GM18508 (cell line): Measurements from ENCODE around the gene C2orf92.

Source experiments
- ATAC-seq: cut with Tn5 transposase; IDR thresholded peaks from one replicate; pipeline ENCODE4 v1.9.1; 2021; ENCODE audit warnings: moderate number of reproducible peaks; ENCODE audit not compliant: insufficient read depth, unreplicated experiment

The C2orf92 gene

DNA sequence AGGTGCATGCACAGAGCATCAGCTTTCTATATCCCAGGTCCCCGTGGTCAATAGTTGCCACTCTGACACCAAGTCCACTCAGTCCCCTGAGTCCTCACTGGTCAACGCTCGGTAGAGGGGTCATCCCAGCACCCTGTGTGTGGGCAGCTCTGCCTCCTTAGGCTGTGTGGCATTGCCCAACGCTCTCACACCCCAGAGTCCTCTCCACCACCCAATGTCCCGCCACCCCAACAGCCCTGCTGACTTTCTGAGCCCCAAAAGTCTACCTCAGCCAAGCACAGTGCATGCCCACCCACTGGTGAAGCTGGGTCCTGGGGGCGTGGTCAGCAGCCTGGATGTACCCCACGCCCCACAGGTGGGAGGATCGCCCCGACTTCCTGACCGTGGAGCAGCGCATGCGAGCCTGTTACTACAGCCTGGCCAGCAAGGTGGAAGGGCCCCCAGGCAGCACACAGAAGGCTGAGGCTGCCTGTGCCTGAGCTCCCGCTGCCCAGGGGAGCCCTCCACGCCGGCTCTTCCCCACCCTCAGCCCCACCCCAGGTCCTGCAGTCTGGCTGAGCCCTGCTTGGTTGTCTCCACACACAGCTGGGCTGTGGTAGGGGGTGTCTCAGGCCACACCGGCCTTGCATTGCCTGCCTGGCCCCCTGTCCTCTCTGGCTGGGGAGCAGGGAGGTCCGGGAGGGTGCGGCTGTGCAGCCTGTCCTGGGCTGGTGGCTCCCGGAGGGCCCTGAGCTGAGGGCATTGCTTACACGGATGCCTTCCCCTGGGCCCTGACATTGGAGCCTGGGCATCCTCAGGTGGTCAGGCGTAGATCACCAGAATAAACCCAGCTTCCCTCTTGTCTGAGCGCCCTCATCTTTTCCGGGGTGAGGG, 69.7 kb downstream of the C2orf92 start:
- no peak for ATAC-seq

DNA sequence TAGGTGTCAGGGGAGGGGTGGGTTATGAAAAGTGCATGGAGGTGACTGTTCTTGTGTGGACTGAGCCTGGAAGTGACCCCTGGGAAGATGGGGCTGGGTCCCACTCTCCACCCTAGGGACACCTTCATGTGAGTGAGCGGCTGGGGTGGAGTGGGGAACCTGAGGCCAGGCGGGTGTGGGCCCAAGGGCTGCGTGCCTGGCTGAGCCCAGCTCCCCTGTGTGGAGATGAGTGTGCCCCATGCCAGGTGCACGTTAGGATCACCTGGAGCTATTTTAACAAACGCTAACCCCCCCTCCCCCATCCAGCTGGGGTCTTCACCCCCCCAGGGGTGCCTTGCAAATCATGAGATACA, 70.4 kb downstream of the C2orf92 start:
- no peak for ATAC-seq

DNA sequence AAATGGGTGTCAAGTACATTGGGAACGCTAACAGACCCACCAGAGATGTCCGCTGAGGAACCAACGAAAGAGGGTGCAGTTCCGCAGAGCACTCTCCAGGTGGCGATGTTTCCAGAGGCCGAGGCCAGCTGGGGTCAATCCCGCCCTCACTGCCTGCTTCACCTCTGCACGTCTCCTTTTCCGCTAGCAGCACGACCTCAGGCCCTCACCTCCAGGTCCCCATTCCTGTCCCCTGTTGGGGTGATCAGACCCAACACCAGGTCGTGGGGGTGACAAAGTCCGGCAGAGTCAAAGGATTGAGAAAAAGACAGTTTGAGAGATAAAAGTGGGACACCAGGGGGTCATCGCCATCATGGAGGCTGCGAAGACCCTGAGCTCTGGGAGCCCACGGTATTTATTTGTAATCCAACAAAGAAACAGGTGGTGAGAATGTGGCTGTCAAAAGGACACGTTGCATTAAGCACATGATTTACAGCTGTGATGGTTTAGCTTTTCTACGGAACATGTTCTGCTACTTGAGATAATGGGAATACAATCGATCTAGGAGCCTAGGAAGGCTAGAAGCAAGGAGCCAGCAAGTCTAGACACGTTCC, 71.2 kb downstream of the C2orf92 start:
- ATAC-seq = no peak

DNA sequence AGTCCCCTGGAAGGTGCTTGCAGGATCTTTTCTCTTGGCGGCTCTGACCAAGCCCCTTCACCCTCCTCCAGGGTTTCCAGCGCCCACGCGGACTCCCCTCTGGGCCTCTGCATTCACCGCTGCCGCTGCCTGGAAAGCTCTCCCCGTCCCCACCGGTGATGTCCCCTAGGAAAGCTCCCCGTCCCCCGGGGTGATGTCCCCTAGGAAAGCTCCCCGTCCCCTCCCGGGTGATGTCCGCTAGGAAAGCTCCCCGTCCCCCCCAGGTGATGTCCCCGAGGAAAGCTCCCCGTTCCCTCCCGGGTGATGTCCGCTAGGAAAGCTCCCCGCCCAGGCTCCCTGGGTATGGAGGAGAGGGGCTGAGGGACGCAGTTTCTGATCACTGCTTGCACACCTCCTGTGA, 71.7 kb downstream of the C2orf92 start:
- ATAC-seq = no peak

DNA sequence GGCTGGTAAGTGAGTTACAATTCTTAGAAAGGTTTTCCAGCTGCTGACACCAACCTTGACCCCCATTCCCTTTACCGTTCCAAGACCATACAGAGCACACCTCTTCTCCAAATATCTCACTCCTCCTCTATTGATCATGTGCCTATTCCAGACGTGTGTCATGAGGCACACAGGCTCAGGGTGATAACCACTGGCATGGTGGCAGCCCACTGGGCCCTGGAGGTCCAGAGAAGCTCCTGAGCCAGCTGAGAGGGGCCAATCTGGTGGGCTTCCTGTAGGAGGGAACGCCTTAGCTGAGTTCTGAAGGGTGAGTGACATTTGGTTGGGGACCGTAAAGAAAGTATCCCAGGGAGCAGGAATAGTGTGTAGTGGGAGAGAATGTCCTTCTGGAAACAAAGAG, 72.2 kb downstream of the C2orf92 start:
- no peak for ATAC-seq

DNA sequence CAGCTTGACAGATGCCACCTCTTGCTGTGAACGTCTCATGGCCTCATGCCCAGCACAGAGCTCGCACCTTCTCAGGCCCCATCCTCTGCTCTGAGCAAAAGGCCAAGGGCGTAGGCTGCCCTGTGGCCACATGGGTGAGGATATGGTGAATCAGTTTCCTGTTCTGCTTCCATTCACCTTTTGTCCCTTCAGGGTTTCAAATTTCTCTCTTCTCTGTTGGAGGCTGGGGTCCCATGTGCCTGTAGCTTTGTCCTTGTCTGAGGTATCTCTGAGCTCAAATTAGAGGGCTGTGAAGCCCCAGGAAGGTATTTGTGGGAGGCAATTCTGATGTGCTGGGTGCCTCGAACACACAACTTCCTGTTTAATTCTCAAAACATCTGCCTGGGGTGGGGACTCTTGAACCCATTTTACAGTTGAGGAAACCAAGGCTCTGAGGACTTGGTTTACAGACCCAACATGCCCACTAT, 72.9 kb downstream of the C2orf92 start:
- ATAC-seq = no peak

DNA sequence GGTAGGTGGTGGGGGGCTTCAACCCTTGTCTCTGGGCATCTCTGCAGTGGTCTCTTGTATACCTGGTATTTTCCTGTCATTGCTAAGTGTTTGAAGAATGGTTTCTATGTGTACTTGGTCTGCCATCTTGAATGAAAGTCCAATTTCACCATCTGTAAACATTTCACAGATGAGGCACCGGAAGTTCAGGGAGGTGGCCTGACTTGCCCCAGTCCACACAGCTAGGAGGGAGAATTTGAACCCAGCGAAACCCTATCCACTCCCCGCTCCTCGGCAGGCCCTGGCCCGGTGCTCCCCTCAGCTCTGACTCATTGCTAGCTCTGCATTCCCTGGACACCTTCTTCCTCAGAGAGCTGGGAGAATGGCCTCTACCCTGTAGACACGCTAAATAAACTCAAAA, 74.4 kb downstream of the C2orf92 start:
- no peak for ATAC-seq

DNA sequence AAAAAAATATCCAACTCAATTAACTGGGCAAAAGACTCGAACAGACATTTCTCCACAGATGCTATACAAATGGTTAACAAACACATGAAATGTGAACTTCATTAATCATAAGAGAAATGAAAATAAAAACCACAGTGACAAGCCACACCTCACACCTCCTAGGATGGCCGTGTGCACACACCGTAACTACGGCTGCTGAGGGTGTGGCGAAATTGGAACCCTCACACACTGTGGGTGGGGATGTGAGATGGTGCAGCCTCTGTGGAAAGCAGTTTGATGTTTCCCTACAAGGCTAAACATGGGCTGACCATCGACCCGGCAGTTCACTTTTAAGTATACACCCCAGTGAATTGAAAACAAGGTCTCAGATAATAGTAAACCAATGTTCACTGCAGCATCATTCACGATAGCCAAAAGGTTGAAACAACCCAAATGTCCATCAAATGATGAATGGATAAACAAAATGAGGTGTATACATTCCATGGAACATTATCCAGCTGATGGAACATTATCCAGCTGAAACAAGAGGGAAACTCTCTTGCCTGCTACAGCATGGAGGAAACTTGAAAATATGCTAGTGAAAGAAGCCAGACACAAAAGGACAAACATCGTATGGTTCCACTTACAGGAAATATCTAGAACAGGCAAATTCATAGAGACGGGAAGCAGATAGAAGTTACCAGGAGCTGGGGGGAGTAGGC, 76.1 kb downstream of the C2orf92 start:
- no peak for ATAC-seq

DNA sequence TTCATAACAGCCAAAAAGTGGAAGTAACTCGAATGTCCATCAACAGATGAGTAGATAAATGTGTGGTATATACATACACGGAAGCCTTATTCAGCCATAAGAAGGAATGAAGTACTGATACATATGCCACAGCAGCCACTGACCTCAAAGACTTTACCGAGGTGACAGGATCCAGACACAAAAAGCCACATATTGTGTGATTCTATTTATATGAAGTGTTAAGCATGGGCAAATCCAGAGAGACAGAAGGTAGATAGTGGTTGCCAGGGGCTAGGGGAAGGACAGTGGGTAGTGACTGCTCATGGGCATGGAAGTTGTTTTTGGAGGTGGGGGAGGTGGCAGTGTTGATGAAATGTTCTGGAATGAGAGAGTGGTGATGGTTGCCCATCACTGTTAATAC, 77.8 kb downstream of the C2orf92 start:
- no peak for ATAC-seq

DNA sequence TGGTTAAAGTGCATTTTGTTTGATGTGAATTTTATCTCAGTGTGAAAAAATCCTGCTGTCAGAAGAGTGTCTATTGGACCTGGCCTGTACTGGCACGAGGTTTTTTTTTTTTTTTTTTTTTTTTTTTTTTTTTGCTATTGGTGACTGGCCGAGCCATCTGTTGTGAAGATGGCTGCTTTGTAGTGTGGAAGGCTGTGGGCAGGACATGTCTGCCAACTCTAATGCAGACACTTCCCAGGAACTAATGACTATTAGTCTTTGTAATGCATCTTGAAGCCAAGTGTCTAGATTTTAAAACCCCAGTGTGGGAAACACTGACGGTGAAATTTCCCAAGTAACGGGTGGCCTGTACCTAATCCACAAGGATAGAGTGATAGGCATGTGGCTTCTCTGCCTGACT, 78.2 kb downstream of the C2orf92 start:
- no peak for ATAC-seq

DNA sequence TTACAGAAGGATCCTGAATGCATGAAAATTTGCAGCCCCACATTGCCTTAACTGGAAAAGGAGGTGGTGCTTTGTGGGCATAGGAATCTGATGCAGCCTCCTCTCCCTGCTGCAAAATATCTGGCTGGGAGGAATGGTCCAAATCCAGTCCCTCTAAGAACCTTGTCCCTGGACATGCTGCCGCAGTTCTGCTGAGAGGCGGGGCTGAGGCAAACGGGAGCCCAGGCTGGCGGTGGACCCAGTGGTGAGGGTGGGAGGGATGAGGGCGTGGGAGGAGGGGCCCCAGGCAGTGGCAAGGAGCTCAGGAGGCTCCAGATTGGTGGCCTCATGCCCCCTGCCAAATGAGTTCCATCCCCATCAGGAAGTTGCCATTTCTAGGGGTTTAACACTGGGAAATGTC, 80.1 kb downstream of the C2orf92 start:
- no peak for ATAC-seq

DNA sequence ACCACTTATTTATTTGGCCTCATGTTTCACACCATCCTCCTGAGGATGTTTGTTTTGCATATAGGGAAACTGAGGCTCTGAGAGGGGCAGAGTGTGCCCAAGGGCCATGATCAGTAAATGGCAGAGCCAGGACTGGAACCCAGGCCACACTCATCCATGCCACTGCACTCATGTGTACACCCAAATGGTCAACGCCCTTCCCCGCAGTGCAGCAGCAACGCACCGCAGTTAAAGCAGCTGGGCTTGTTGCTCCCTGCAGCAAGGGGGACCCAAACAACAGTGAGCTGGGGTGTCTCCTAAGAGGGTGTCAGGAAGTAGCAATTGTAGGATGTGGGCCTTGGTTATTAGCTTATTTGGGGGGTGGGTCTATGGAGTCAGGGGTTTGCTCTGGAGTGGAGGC, 80.5 kb downstream of the C2orf92 start:
- no peak for ATAC-seq

DNA sequence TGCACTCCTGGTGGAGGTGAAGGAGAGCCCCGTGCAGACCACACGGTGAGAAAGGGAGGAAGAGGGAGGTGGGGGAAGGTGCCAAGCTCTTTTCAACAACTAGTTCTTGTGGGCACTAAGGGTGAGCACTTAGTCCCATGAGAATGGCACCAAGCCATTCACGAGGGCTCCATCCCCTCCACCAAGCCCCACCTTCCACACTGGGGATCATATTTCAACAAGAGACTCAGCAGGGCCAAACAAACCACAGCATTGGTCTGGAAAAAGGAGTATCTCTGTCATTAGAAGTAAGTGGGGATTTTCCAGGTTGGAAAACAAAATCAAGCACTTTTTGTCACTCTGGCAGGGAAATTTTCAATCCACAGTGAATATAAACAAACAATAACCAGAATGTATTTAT, 82.2 kb downstream of the C2orf92 start:
- ATAC-seq = no peak
